ENCODE results near the gene KANSL1L.

GRCh38 chr2:210162466-210163124 lies 8.6 kb downstream of the KANSL1L start:
- no peak for TF ChIP-seq CTCF (conservative IDR thresholded peaks at IDR 0.05 in 1 of 2, IDR thresholded peaks at IDR 0.05 in 1 of 2; ENCODE audit: extremely low read depth in 1 of 2, insufficient read depth in 1 of 2, low read depth in 1 of 2, low read length in 2 of 2)
- TF ChIP-seq EZH2 (IDR thresholded peaks at IDR 0.05; ENCODE audit: borderline replicate concordance, low read length): no peak
